OCI-LY1 (cell line): ENCODE measurements around the gene HESX1.

Source experiments
- CTCF ChIP-seq: fragments of 200-600 bp; sonication (generic), shearing (Covaris generic); IDR thresholded peaks from 2 replicates; pipeline ENCODE4 v1.5.1; 2017; ENCODE audit warnings: mild to moderate bottlenecking, antibody characterized with exemption, low read length, moderate library complexity, mixed read lengths
- EZH2 ChIP-seq: fragments of 200-600 bp; sonication (generic), shearing (Covaris generic); IDR thresholded peaks from 2 replicates; pipeline ENCODE4 v1.8.0; 2017; ENCODE audit warnings: borderline replicate concordance, mixed run types, mild to moderate bottlenecking, antibody characterized with exemption, low read length, moderate library complexity, mixed read lengths

- no peak for TF ChIP-seq CTCF
- TF ChIP-seq EZH2: no peak
Measured at GRCh38 chr3:57168151-57168550, 31.6 kb downstream of the HESX1 start.
